Spinal cord (tissue), 10 donors: Measurements from ENCODE around the gene OTOG. TPM values are rescaled to one million over a fixed set of nuclear protein-coding genes. Genes with fewer than 3 reads are reported as not detected.

ENCODE experiments used
- DNase-seq, 6 donors: peaks; one replicate each; pipeline versions ENCODE4 v3.0.0 to v3.0.0-alpha.2; 2013 to 2015; ENCODE audit warnings: low spot score in 6 of 6, low read depth in 4 of 6
- H3K27ac ChIP-seq: one replicate; pipeline ENCODE4 v1.5.1; 2013; ENCODE audit warnings: low read depth, low read length, control low read depth
- H3K27me3 ChIP-seq: one replicate; pipeline ENCODE4 v1.6.1; 2013; ENCODE audit warnings: low read length; ENCODE audit not compliant: control insufficient read depth, insufficient read depth
- H3K36me3 ChIP-seq: one replicate; pipeline ENCODE4 v1.6.1; 2013; ENCODE audit warnings: low read length; ENCODE audit not compliant: control insufficient read depth, insufficient read depth
- H3K4me1 ChIP-seq: one replicate; pipeline ENCODE4 v1.6.1; 2013; ENCODE audit warnings: low read length; ENCODE audit not compliant: control insufficient read depth, insufficient read depth
- H3K4me3 ChIP-seq: one replicate; pipeline ENCODE4 v1.5.1; 2013; ENCODE audit warnings: low read depth, low read length, control low read depth
- H3K9me3 ChIP-seq: one replicate; pipeline ENCODE4 v1.6.1; 2013; ENCODE audit warnings: low read length; ENCODE audit not compliant: control insufficient read depth, insufficient read depth
- WGBS: methylation state at CpG from one replicate; pipeline ENCODE4 v1.1.5; 2013; ENCODE audit warnings: missing lambda C conversion rate; ENCODE audit not compliant: insufficient coverage; 5-methylcytosine and 5-hydroxymethylcytosine counted together
- polyA plus RNA-seq, 2 donors: library from polyadenylated mRNA; unstranded; fragments of 120-200 nt; gene quantifications; one replicate each; pipeline ENCODE4 v1.2.1, GENCODE V29; 2013; ENCODE audit not compliant: insufficient read length in 2 of 2
- total RNA-seq, 2 donors: library from RNA; depleted of rRNA in 1 of 2; stranded (reverse); fragments of 120-200 nt in 1 of 2; fragments of >200 nt in 1 of 2; gene quantifications; one replicate each; pipeline versions ENCODE4 v1.2.3 to v1.2.4, GENCODE V29; 2013 to 2014
- donor health status: healthy.

OTOG gene
- total and polyA plus RNA-seq, 4 donors: under 0.01 to 1.3 (median 0.23) TPM; not detected in 1

DNA sequence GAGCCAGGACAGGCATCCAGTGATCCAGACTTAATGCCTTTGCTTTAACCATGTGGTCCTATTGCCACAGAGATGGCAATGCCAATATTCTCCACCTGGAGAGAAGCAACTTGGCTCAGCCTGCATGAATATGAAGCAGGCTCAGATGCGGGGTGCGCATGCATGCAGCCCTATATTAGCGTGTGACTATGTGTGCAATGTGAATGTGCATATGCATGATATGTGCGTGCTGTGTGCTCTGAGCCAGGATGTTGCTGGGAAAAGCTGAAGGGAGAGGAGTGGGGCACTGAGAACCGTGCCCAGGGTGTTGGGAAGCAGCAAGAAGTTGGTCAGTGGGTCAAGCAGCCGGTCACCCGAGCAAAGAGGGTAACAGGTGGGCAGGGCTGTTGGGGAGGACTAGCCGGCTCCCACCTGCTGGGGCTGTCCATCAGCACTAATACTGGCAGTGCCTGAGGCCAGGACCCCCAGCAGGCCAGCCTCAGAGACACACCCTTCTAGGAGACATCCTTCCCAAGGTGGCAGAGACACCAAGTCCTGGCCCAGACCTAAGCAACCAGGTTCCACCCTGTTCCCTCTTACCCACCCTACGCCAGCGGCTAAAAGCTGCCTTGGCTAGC lies 147.5 kb downstream of the OTOG start:
- peaks cover 36% of the 10 kb centered on the region for H3K27me3 ChIP-seq
- WGBS: 93% methylated on average over 8 of the region's 10 CpGs

DNA sequence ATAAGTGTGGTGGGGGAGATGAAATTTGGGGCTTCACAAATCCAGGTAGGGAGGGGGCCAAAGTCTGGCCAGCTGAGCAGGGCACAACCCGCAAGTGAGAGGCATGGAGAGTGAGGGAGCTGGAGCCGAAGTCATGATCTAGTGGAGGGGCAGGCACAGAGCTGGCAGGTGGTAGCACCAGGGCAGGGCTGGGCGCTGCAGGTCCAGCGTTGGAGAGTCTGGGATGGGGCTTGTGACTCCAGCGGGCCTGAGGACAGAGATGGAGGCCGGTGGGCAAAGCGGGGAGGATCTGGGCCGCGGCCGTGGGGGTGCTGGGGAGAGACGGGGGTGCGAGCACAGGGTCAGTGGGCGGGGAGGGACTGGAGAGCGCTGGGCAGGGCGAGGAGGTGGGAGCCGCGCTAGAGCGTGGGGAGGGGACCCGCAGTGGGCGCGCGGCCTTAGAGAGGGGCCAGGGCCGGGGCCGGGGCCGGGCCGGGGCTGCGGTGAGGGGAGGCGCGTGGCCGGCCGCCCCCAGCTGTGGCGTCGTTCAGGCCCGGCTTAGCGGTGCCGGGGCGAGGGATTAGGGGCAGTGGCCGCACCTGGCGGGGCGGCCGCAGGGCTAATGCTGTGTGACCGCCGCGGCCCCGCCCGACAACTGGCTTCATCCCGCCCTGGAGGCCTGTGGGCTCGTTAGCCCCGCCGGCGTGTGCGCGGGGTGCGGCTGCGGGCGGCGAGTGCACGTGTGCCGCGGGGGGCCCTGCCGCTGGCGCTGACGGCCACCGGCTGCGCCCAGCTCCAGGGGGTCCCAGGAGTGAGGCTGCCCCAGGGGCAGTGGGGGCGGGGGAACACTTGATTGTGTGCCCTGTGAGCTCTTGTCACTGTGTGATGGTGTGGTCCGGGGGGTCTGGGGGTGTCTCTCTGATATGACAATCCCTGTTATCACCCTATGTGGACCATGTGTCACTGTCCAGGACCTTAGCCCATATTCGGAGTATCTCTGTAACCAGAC lies 148.7 kb downstream of the OTOG start:
- Histone ChIP-seq H3K4me3 (no peak overlapping the region), H3K27ac (no peak overlapping the region), H3K36me3 (no peaks in the 10 kb centered on the region), H3K9me3 (no peaks in the 10 kb centered on the region), H3K4me1 (peaks cover 7% of the 10 kb centered on the region), H3K27me3 (peaks cover 36% of the 10 kb centered on the region)
- no peak for DNase-seq
- WGBS: 4% methylated on average over 66 of the region's 68 CpGs

More for the DNA sequence above, 147.5 kb downstream of the OTOG start:
- Histone ChIP-seq H3K4me3 (no peak overlapping the region), H3K27ac (no peak overlapping the region), H3K9me3 (no peaks in the 10 kb centered on the region), H3K4me1 (peaks cover 7% of the 10 kb centered on the region), H3K36me3 (no peaks in the 10 kb centered on the region)
- DNase-seq: no peak

DNA sequence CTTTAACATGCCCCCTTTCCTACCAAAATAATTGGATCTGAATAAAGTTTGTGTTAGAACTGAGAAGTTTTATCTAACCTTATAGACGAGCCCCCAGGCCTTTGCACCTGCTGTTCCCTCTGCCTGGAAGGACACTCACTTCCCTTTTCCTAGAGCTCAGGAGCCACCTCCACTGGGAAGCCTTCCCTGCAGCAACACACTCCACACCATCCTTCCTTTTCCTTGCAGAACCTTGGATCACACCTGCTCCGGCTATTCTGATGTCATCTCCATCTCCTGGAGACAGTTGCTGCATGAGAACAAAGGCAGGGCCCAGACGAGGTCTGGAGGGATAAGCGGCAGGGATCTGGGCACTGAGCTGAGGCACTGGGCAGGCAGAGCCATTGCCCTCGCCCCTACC lies 149.7 kb downstream of the OTOG start:
- Histone ChIP-seq H3K4me1 (peaks cover 7% of the 10 kb centered on the region), H3K4me3 (no peak overlapping the region), H3K27ac (no peak overlapping the region)

More for the DNA sequence above, 149.7 kb downstream of the OTOG start:
- DNase-seq: no peak
- Histone ChIP-seq H3K36me3 (no peaks in the 10 kb centered on the region), H3K27me3 (peaks cover 36% of the 10 kb centered on the region), H3K9me3 (no peaks in the 10 kb centered on the region)
- 83% methylated on average over 5 of the region's 5 CpGs for WGBS

Other genes with a start within 250 kb of the OTOG start
- 10 to 100 TPM in 1 of 2 donors, 1 to 10 TPM in 1; 6.3 to 14.4 TPM for gene NCR3LG1, start 195.5 kb upstream of the OTOG start, total RNA-seq
- gene NCR3LG1, start 195.5 kb upstream of the OTOG start, polyA plus RNA-seq: 1 to 10 TPM; 7.0 to 9.1 TPM
- 1 to 10 TPM; 2.1 to 5.2 TPM for gene KCNJ11, start 158.6 kb upstream of the OTOG start, total RNA-seq
- gene KCNJ11, start 158.6 kb upstream of the OTOG start, polyA plus RNA-seq: 10 to 100 TPM in 1 of 2 donors, 1 to 10 TPM in 1; 8.8 to 11.8 TPM
- gene ABCC8, start 70.4 kb upstream of the OTOG start, total RNA-seq: 10 to 100 TPM in 1 of 2 donors, 1 to 10 TPM in 1; 5.5 to 12.6 TPM
- 10 to 100 TPM; 24.1 to 33.2 TPM for gene ABCC8, start 70.4 kb upstream of the OTOG start, polyA plus RNA-seq
- gene USH1C, start 2.8 kb upstream of the OTOG start, total RNA-seq: 1 to 10 TPM; 3.1 to 5.3 TPM
- gene USH1C, start 2.8 kb upstream of the OTOG start, polyA plus RNA-seq: 1 to 10 TPM; 3.3 to 3.7 TPM
- gene MYOD1, start 172.3 kb downstream of the OTOG start, total RNA-seq: not detected
- gene MYOD1, start 172.3 kb downstream of the OTOG start, polyA plus RNA-seq: under 1 TPM in 1 of 2 donors, not detected in 1; 0.12 TPM
- 10 to 100 TPM in 1 of 2 donors, 1 to 10 TPM in 1; 3.8 to 19.3 TPM for gene KCNC1, start 187.5 kb downstream of the OTOG start, total RNA-seq
- 10 to 100 TPM; 42.7 to 48.7 TPM for gene KCNC1, start 187.5 kb downstream of the OTOG start, polyA plus RNA-seq